Measurements from ENCODE around the gene CDC42EP2. TPM values are rescaled to one million over a fixed set of nuclear protein-coding genes. Genes with fewer than 3 reads are reported as not detected.

The CDC42EP2 gene
- total and polyA plus RNA-seq, 2 of the 13 experiments (the other 11 are each of a cell fraction or from before 2014, with no cell fraction given), result 2.3 to 7.1 TPM

DNA sequence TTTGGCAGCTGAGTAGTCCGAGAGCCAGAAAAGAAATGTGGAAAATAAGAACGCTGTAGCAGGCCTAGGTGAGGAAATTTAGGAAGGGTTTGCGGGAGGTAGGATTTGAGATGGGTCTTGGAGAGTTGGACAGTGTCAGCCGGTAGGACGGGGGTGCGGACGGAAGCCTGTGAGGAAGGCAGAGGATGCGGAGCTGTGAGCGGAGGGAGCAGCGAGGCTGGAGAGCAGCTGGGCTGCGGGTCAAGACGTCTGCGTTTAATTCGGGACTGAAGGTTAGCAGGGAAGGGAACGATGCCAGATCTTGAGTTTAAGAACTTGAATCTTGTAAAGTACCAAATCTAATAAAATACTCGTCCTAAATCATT, 39.2 kb downstream of the CDC42EP2 start:
- peak overlapping the region; percentile 94 for H3K4me2 ChIP-seq (ENCODE audit: low read depth, low read length)
- no TSS peak for BruUV-seq (replicated peaks)
- in situ Hi-C loops (cut with HindIII; ENCODE audit: extremely low pct_ligation_motif_present, low pct_unique_long_range_greater_than_20kb), result no loop called here
- H2AFZ ChIP-seq (ENCODE audit: low read length), result no peak overlapping the region
- peak overlapping the region in 2 of 3 experiments; percentile 42 to 72; a peak in 4 of 6 replicates for H3K4me3 ChIP-seq (replicated peaks in 1 of 3; ENCODE audit: insufficient read depth in 1 of 3, low read depth in 2 of 3, low read length in 3 of 3)
- no peak for ATAC-seq
- no peaks in the 10 kb centered on the region for H3K27me3 ChIP-seq (ENCODE audit: control insufficient read depth in 1 of 2, insufficient read depth in 2 of 2, low read length in 2 of 2)
- peaks cover 12 to 23% of the 10 kb centered on the region in 2 experiments; a peak in 3 of 5 replicates for H3K36me3 ChIP-seq (replicated peaks in 1 of 2; ENCODE audit: control insufficient read depth in 1 of 2, insufficient read depth in 2 of 2, low read length in 2 of 2)
- CTCF ChIA-PET (ENCODE audit: low intra/inter-chr PET ratio, low total read pairs), result no interaction called here
- 91% methylated on average over 16 of the region's 16 CpGs for WGBS (ENCODE audit: low lambda C conversion rate)
- FAIRE-seq, result no peak
- intact Hi-C loops (cut with micrococcal nuclease; ENCODE audit: unreplicated experiment), result no loop called here
- no peak for DNase-seq (ENCODE audit: low spot score)
- H3K79me2 ChIP-seq (ENCODE audit: insufficient read depth, low read length), result no peaks in the 10 kb centered on the region
- H3K9me3 ChIP-seq (ENCODE audit: low read length), result no peaks in the 10 kb centered on the region
- peaks cover 37% of the 10 kb centered on the region for H3K4me1 ChIP-seq (ENCODE audit: insufficient read depth, low read length)
- POLR2A ChIA-PET, result interaction anchor here (0.7 to 1.3 kb wide), 10 partner anchors 19 to 263 kb away, joined by 3 to 12 read pairs (median 4); partner anchors contain the start of genes DPF2, FAU, MALAT1 and MRPL49
- peak overlapping the region; percentile 47 for H3K27ac ChIP-seq (ENCODE audit: extremely low read length, insufficient read depth, low read length)
- no peaks in the 10 kb centered on the region for H4K20me1 ChIP-seq (ENCODE audit: insufficient read depth, low read length)
- H3K9ac ChIP-seq (ENCODE audit: insufficient read depth, low read depth, low read length), result peak overlapping the region; percentile 65
- TF ChIP-seq KDM5B (CRISPR knock-in tag; IDR thresholded peaks at IDR 0.05; ENCODE audit: borderline replicate concordance) (0 out of 2 replicates have a peak, but pooled peaks have one; percentile 3), KDM5A (IDR thresholded peaks at IDR 0.05; ENCODE audit: borderline replicate concordance, low read length) (no peak), TOE1 (CRISPR knock-in tag; IDR thresholded peaks at IDR 0.05) (no peak), RFX3 (CRISPR knock-in tag; IDR thresholded peaks at IDR 0.05) (no peak), RBM22 (optimal IDR thresholded peaks at IDR 0.05; ENCODE audit: low read length) (peak; percentile 36), PHF20 (CRISPR knock-in tag; IDR thresholded peaks at IDR 0.05) (no peak), LBX2 (CRISPR knock-in tag; IDR thresholded peaks at IDR 0.05; ENCODE audit: borderline replicate concordance) (no peak), SMARCE1 (IDR thresholded peaks at IDR 0.05; ENCODE audit: borderline replicate concordance) (no peak), RNF219 (CRISPR knock-in tag; IDR thresholded peaks at IDR 0.05) (no peak), NFAT5 (CRISPR knock-in tag; IDR thresholded peaks at IDR 0.05) (0 out of 2 replicates have a peak, but pooled peaks have one; percentile 55), ZNF605 (CRISPR knock-in tag; IDR thresholded peaks at IDR 0.05) (peak; percentile 72; the same call in 1 of the 2 replicates), ZBTB7B (CRISPR knock-in tag; IDR thresholded peaks at IDR 0.05) (0 out of 2 replicates have a peak, but pooled peaks have one; percentile 1), JARID2 (CRISPR knock-in tag; IDR thresholded peaks at IDR 0.05; ENCODE audit: insufficient replicate concordance) (no peak)
- TF ChIP-seq, protein P1, sequence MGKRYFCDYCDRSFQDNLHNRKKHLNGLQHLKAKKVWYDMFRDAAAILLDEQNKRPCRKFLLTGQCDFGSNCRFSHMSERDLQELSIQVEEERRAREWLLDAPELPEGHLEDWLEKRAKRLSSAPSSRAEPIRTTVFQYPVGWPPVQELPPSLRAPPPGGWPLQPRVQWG (CRISPR knock-in tag; IDR thresholded peaks at IDR 0.05; ENCODE audit: borderline replicate concordance, low read depth), result no peak
- TF ChIP-seq, protein P2, sequence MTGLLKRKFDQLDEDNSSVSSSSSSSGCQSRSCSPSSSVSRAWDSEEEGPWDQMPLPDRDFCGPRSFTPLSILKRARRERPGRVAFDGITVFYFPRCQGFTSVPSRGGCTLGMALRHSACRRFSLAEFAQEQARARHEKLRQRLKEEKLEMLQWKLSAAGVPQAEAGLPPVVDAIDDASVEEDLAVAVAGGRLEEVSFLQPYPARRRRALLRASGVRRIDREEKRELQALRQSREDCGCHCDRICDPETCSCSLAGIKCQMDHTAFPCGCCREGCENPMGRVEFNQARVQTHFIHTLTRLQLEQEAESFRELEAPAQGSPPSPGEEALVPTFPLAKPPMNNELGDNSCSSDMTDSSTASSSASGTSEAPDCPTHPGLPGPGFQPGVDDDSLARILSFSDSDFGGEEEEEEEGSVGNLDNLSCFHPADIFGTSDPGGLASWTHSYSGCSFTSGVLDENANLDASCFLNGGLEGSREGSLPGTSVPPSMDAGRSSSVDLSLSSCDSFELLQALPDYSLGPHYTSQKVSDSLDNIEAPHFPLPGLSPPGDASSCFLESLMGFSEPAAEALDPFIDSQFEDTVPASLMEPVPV (CRISPR knock-in tag; IDR thresholded peaks at IDR 0.05), result 0 out of 2 replicates have a peak, but pooled peaks have one; percentile 16
